ENCODE measurements around the gene METTL1.
A peak's percentile ranks its signal among the peaks of the same experiment; 100 is the strongest.
"Not testable (repeated sequence)": the region's sequence is repeated elsewhere in the genome, so short reads cannot be mapped to it uniquely, and the experiment has no call there.

METTL1 gene

GRCh38 chr12:57771873-57772428, at the start of gene METTL1:
TSS of gene METTL1 (minus strand) at chr12:57772105. CDS start at chr12:57772083, 22 bp downstream.
- FAIRE-seq, result peak; percentile 72

GRCh38 chr12:57821015-57821414, 49.1 kb upstream of the METTL1 start:
- DNase-seq (ENCODE audit: insufficient read length, low spot score); FAIRE-seq: not testable (repeated sequence)

More at GRCh38 chr12:57771873-57772428, at the start of gene METTL1:
- peak; percentile 94 for DNase-seq (ENCODE audit: insufficient read length, low spot score)

GRCh38 chr12:57820119-57820518, 48.2 kb upstream of the METTL1 start:
- DNase-seq (ENCODE audit: insufficient read length, low spot score); FAIRE-seq: not testable (repeated sequence)

DNA sequence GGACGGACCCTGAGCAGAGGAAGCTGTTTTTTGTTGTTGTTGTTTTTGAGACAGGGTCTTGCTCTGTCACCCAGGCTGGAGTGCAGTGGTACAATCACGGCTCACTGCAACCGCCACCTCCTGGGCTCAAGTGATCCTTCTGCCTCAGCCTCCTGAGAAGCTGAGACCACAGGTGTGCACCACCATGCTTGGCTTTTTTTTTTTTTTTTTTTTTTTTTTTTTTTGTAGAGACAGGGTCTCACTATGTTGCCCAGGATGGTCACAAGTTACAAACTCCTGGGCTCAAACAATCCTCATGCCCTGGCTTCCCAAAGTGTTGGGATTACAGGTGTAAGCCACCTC, 46.1 kb upstream of the METTL1 start:
- FAIRE-seq; DNase-seq (ENCODE audit: insufficient read length, low spot score): not testable (repeated sequence)

- FAIRE-seq, result no peak
Observed at GRCh38 chr12:57817261-57817989, 45.5 kb upstream of the METTL1 start.

DNA sequence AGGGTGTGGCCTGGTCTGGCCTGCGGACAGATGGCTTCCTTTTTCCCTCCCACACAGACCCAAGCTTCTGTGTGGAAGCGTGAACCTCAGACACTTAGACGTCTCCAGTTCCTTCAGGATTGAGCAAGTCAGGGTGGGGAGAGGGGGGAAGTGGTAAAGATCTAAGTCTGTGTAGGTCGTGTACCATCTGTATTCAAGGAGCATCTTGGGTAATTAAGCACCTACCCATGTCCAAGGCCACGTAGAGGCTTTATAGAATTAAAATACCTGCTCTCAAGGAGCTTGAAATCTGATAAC, 44.9 kb upstream of the METTL1 start:
- no peak for FAIRE-seq
- DNase-seq (ENCODE audit: insufficient read length, low spot score), result no peak

More at GRCh38 chr12:57817261-57817989, 45.5 kb upstream of the METTL1 start:
- DNase-seq (ENCODE audit: insufficient read length, low spot score), result no peak

GRCh38 chr12:57816001-57816854, 44.3 kb upstream of the METTL1 start:
- FAIRE-seq (no peak), DNase-seq (ENCODE audit: insufficient read length, low spot score) (no peak)

DNA sequence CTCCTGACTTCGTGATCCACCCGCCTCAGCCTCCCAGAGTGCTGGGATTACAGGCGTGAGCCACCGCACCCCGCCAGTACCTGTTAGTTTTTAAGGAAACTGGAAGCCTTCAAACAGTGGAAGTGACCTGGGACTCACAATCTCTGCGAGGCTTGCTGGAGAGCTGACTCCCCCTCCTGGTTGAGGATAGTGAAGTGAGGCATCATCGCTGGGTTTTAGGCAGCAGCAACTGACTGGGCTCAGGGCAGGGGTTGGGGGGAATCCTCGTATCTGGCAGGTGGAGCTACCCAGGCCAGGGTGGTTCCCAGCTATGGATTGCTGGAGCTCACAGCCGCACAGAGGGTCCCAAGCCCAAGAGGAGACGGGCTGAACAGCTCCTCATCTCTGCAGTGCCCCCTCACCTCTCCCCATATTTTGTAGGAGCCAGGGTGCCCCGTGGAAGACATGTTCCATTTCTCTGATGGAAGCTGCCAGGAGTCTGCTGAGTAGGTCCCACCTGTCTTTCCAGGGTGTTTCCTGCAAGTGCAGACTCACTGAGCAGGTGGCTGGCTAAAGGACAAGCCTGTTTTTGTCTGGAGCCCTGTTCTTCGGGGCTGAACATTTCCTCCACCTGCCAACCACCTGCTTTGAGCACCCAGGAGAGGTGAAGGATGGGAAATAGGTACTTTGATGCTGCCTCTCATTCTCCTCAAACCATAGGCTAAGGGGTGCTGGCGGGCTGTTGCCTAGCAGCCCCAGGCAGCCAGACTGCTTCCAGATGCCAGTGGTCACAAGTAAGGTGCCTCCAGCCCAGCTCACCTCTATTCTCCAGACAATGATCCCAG, 43.5 kb upstream of the METTL1 start:
- DNase-seq (ENCODE audit: insufficient read length, low spot score) (no peak), FAIRE-seq (no peak)

DNA sequence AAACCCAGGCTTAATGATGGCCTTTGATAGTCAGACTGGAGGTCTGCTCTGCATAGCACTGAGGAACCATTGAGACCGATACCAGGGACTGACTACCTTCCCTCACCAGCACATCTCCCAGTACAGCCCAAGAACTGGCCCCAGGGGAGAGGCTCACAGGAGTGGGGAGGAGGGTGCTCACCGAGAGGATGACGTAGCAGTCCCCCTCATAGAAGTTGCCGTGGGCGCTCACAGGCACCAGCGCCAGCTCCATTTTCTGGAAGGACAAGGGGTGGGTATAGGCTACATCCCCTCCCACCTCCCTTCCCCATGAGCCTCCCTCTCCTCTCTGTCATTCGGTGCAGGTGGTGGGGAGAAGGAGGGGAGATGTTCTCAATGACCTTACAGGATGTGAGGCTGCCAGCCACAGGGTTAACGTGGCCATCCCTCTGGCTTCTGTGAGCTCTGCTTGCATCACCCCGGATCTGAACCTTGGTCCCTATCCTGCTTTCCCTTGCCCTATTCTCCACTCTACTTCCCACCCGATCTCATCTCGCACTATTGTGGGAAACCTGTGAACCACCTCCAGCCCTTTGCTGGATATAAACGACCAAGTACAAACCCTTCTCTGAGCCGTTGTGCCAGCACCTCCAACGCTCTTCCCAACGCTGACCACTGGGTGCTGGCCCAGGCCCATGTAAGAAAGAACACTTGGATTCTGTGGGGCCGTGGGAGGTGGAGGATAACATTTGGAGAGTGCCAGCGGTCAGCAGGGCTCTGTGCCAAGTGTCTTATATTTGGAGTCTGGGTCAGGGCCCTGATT, 42.3 kb upstream of the METTL1 start:
- DNase-seq (ENCODE audit: insufficient read length, low spot score), result no peak
- no peak for FAIRE-seq

DNA sequence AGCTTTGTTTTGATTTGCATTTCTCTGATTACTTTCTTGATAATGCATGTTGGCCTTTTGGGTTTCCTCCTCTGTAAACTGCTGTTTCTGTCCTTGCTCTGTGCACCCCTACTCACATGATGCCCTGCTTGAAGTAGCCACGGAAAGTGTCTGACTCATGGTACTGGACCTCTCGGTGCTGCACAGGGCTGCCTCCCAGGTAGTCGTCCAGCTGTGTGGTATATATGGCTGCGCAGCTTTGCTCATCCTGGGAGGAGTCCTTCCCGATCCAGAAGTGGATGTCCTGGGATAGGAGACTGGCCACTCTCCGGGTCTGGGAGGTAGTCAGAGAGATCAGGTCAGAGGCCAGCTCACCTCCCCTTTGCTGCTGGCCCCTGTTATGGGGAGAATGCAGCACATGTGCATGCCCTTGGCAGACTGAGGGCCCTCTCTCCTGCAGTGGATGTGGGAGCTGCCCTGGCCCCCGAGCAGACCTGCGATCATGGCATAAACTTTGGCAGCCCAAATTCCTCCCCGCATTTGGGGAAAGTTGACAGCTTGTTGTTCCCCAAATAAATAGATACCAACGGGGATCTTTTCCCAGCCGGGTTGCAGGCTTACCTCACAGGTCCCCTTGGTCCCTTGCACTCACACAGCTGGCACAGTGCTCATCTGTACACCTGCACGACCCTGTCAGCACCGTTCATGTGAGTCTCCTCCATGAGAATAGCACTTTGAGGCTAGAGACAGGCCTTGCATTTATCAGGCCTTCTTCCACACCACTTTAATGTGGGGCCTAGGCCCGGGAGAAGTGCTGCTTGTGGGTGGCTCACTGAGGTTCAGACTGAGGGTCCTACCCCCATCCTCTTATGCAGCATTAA, 41.4 kb upstream of the METTL1 start:
- DNase-seq (ENCODE audit: insufficient read length, low spot score) (no peak), FAIRE-seq (no peak)

DNA sequence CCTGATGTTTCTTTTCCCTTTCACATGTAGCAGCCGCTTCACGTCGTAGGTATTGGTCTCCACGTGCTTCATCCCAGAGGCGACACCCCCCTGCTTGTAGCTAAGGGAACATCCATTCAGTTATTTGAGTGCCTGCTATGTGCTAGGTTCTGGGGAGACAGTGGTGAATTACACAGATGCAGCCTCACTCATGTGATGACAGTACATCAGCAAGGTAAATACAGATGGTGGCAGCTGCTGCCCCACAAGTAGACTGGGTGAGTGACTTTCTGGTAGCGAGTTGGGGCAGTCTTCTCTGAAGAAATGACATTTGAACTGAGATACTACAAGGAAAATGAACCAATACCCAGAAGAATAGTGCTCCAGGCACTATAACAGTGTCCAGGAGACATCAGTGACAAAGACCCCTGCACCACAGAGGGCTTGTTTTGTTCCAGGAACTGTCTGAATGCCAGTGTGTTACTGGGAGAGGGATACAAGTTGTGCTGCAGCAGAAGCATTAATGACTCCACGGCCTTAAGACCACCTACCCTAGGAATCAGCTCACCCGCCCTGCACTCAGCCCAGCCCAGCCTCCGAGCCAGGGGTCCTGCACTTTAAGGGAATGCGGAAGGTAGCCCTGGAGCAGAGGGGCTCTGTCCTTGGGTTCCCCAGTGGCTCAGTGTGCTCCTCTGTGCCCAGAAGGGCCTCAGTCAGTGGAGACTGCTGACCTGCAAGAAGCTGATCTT, 39.3 kb upstream of the METTL1 start:
- no peak for FAIRE-seq
- no peak for DNase-seq (ENCODE audit: insufficient read length, low spot score)

- DNase-seq (ENCODE audit: insufficient read length, low spot score) (no peak), FAIRE-seq (no peak)
Observed at GRCh38 chr12:57810450-57810849, 38.5 kb upstream of the METTL1 start.

- no peak for FAIRE-seq
- no peak for DNase-seq (ENCODE audit: insufficient read length, low spot score)
Observed at GRCh38 chr12:57809425-57809824, 37.5 kb upstream of the METTL1 start.

- no peak for FAIRE-seq
- DNase-seq (ENCODE audit: insufficient read length, low spot score), result no peak
Observed at GRCh38 chr12:57808351-57808750, 36.4 kb upstream of the METTL1 start.

GRCh38 chr12:57807285-57807684, 35.4 kb upstream of the METTL1 start:
- DNase-seq (ENCODE audit: insufficient read length, low spot score) (no peak), FAIRE-seq (no peak)

DNA sequence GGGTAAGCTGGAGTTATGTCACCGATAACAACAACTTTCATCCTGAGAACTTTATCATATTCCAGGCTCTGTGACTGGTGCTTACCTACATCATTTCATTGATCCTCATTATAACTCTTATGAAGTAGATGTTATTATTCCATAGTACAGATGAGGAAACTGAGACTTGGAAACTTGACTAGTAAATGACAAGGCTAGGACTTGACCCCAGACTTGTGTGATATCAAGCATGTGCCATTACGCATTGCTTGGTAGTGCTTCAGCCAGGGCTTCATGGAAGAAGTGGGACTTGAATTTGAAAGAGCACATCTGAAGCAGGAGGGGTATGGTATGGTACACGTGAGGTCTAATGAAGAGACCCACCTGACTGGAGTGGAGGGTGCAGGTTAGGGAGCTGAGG, 34.8 kb upstream of the METTL1 start:
- DNase-seq (ENCODE audit: insufficient read length, low spot score), result no peak
- FAIRE-seq, result no peak

GRCh38 chr12:57803319-57803893, 31.5 kb upstream of the METTL1 start:
- DNase-seq (ENCODE audit: insufficient read length, low spot score), result peak; percentile 61
- no peak for FAIRE-seq

DNA sequence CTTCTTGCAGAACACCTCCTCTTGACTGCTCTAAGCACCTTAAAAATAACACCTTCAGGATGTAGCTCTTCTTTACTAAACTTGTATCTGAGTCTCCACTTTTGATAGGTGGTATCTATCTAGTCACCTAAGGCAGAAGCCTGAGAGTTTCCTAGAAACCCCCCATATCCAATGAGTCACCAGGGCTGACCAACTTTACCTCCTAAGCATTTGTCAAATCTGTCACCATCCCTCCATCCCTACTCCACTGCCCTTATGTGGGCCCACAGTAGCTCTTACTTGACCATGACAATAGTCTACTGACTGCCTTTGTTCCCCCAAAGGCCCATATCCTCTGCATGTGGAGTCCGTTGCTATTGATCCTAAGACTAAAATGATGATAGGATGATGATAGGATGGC, 30.7 kb upstream of the METTL1 start:
- DNase-seq (ENCODE audit: insufficient read length, low spot score) (no peak), FAIRE-seq (no peak)

Measured in HTR-8/SVneo (cell line).